GM12891 (cell line): ENCODE results near the gene NFX1.

Experiments
- PAX5 ChIP-seq: IDR thresholded peaks from 2 replicates; pipeline ENCODE4 v1.6.1; 2011; ENCODE audit warnings: low read length, moderate library complexity, mild to moderate bottlenecking; ENCODE audit not compliant: insufficient read depth, severe bottlenecking
- POLR2A ChIP-seq: IDR thresholded peaks from 2 replicates; pipeline ENCODE4 v1.6.1; 2011; ENCODE audit warnings: low read depth, low read length, control low read depth
- POLR2AphosphoS5 ChIP-seq: IDR thresholded peaks from 2 replicates; pipeline ENCODE4 v1.6.1; 2011; ENCODE audit warnings: low read depth, low read length, control low read depth
- TAF1 ChIP-seq: IDR thresholded peaks from 2 replicates; pipeline ENCODE4 v1.6.1; 2011; ENCODE audit warnings: low read depth, low read length, control low read depth

DNA sequence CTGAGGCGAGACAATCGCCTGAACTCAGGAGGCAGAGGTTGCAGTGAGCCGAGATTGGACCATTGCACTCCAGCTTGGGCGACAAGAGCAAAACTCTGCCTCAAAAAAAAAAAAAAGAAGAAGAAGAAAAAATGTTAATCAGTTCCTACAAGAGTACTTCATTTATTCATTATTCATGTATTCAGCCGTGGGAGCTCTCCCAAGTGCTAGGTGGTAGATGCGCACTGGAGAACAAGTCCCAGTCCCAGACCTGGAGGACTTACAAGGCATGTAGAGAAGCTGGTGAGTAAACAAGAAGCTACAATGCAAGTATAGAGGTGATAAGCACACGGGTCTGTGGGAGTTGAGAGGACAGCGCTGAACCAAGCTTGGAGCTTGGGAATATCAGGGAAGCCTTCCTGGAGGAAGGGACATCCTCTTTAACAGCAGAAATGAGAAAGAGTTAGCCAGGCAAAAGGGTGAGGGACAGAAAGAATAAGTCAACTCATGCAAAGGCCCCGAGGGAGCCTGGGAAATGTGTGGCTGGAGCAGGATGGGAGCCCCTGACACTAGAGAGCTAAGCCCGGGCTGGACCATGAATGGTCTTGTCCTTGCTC is 129.5 kb downstream of the NFX1 start:
- TF ChIP-seq POLR2AphosphoS5 (no peak), PAX5 (no peak), POLR2A (no peak), TAF1 (no peak)
